HG03025 (cell line): ENCODE data around the gene TBCE.

ENCODE experiments used
- ATAC-seq: cut with Tn5 transposase; IDR thresholded peaks from one replicate; pipeline ENCODE4 v1.9.1; 2021; ENCODE audit warnings: mild to moderate bottlenecking, moderate library complexity; ENCODE audit not compliant: unreplicated experiment, low FRiP score

Gene TBCE

DNA sequence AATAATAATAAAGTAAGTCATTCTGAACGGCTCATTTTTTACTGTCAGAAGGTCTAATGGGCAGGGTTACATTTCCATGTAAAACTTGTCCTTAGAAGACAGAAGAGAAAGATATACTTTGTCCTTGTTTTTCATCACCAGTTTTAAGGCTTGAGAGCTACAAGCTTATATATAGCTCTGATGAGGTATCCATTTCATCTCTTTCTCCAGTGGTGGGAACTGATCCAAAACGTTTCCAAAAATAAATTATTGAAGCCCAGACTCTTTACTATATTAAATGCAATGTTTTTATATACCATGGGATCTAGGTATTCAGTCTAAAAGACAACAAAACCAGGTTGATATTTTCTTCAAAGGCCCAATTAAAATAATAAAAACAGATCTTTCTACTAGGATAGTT is 128.3 kb downstream of the TBCE start:
- no peak for ATAC-seq

DNA sequence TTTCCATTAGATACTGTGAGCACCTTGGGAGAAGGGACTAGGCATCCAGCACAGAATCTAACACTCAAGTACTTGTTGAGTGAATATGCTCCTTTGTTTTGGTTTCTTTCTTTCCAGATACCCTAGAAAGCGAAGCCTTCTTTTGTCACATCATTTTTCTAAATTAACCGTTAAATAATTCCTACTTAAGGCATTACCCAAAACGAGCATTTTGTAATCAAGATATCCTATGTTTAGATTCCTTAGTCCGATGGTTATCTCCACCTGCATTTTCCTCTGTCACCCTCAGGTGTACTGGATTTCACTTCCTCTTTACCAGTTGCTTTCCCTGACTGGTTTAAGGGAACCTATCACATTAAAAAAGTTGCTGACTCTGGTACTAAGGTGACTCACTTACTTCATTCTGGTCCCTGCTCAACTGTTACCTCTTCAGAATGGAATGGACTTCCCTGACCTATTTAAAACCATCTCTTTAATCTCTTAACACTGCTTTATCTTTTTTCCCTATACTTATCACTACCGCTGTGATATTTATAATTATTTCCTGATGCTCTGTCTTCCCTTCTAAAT is 133.8 kb downstream of the TBCE start:
- ATAC-seq, result no peak
